HG02798 (cell line): ENCODE results near the gene ARHGAP10.
"Not testable (repeated sequence)": the region's sequence is repeated elsewhere in the genome, so short reads cannot be mapped to it uniquely, and the experiment has no call there.

ENCODE experiments used
- ATAC-seq: cut with Tn5 transposase; IDR thresholded peaks from one replicate; pipeline ENCODE4 v1.9.1; 2021; ENCODE audit warnings: mild to moderate bottlenecking; ENCODE audit not compliant: unreplicated experiment, poor library complexity

ARHGAP10 gene

GRCh38 chr4:147965873-147966272, 234.0 kb downstream of the ARHGAP10 start:
- no peak for ATAC-seq

GRCh38 chr4:147968641-147969040, 236.8 kb downstream of the ARHGAP10 start:
- no peak for ATAC-seq

GRCh38 chr4:147969573-147970385, 237.9 kb downstream of the ARHGAP10 start:
- ATAC-seq, result peak; percentile 55

- ATAC-seq, result no peak
Measured at GRCh38 chr4:147971116-147971515, 239.2 kb downstream of the ARHGAP10 start.

- no peak for ATAC-seq
Measured at GRCh38 chr4:147975325-147975724, 243.4 kb downstream of the ARHGAP10 start.

- no peak for ATAC-seq
Measured at GRCh38 chr4:147975933-147976928, 244.3 kb downstream of the ARHGAP10 start.

- ATAC-seq, result no peak
Measured at GRCh38 chr4:147980586-147980985, 248.7 kb downstream of the ARHGAP10 start.

- ATAC-seq, result peak; percentile 95
Measured at GRCh38 chr4:147981305-147981704, 249.4 kb downstream of the ARHGAP10 start.

- ATAC-seq, result no peak
Measured at GRCh38 chr4:147984065-147984777, 252.3 kb downstream of the ARHGAP10 start.

GRCh38 chr4:147984778-147985138, 252.9 kb downstream of the ARHGAP10 start:
- ATAC-seq, result no peak

- no peak for ATAC-seq
Measured at GRCh38 chr4:147985376-147985775, 253.5 kb downstream of the ARHGAP10 start.

GRCh38 chr4:147987252-147987651, 255.4 kb downstream of the ARHGAP10 start:
- peak; percentile 74 for ATAC-seq

GRCh38 chr4:147991543-147992283, 259.8 kb downstream of the ARHGAP10 start:
- no peak for ATAC-seq

GRCh38 chr4:147994076-147994475, 262.2 kb downstream of the ARHGAP10 start:
- no peak for ATAC-seq

- no peak for ATAC-seq
Measured at GRCh38 chr4:147994491-147995385, 262.9 kb downstream of the ARHGAP10 start.

GRCh38 chr4:147996859-147997258, 265.0 kb downstream of the ARHGAP10 start:
- no peak for ATAC-seq

GRCh38 chr4:148000038-148000437, 268.1 kb downstream of the ARHGAP10 start:
- not testable (repeated sequence) for ATAC-seq

- peak; percentile 68 for ATAC-seq
Measured at GRCh38 chr4:148004228-148004857, 272.5 kb downstream of the ARHGAP10 start.
